CD4-positive, alpha-beta T cell (primary cell): ENCODE results near the gene DVL1. TPM values are rescaled to one million over a fixed set of nuclear protein-coding genes. Genes with fewer than 3 reads are reported as not detected.

Experiments used
- ATAC-seq: fragments of 200-7000 bp; cut with Tn5 transposase; one replicate; pipeline ENCODE4 v1.10.0; 2022; ENCODE audit warnings: mild to moderate bottlenecking; ENCODE audit not compliant: poor library complexity
- CTCF ChIA-PET: fragments of 350-600 bp; sonication (Branson Sonifier 250); formaldehyde crosslinking; loops from one replicate; lab custom pipeline; 2021; ENCODE audit warnings: antibody characterized with exemption, inconsistent platforms; lab: Charles Lee
- POLR2A ChIA-PET: fragments of 350-600 bp; sonication (Branson Sonifier 250); formaldehyde crosslinking; loops from one replicate; lab custom pipeline; 2021; ENCODE audit warnings: antibody characterized with exemption, inconsistent platforms; lab: Charles Lee
- DNase-seq, 14 experiments: peaks; one replicate each; pipeline ENCODE4 v3.0.0-alpha.2; 2013 to 2020; ENCODE audit warnings: mixed read lengths in 2 of 14
- H3K27ac ChIP-seq, 2 donors: one replicate each; pipeline versions ENCODE4 v1.5.1 to v1.7.0; 2013; ENCODE audit warnings: low read length in 2 of 2, low read depth in 1 of 2, mild to moderate bottlenecking in 1 of 2
- H3K27me3 ChIP-seq, 2 experiments: 1 replicate in 1 of 2; 2 replicates in 1 of 2; pipeline versions ENCODE4 v1.6.1 to v1.7.0; 2013; ENCODE audit warnings: low read length in 2 of 2, control low read depth in 1 of 2, mild to moderate bottlenecking in 1 of 2, moderate library complexity in 1 of 2; ENCODE audit not compliant: insufficient read depth in 2 of 2, control insufficient read depth in 1 of 2
- H3K36me3 ChIP-seq: one replicate; pipeline ENCODE4 v1.6.1; 2013; ENCODE audit warnings: low read length, control low read depth; ENCODE audit not compliant: insufficient read depth
- H3K4me1 ChIP-seq: one replicate; pipeline ENCODE4 v1.6.1; 2013; ENCODE audit warnings: low read length, control low read depth; ENCODE audit not compliant: insufficient read depth
- H3K4me3 ChIP-seq: one replicate; pipeline ENCODE4 v1.5.1; 2013; ENCODE audit warnings: mild to moderate bottlenecking, low read length, moderate library complexity
- H3K9me3 ChIP-seq, 2 experiments: 1 replicate in 1 of 2; 2 replicates in 1 of 2; pipeline versions ENCODE4 v1.6.1 to v1.7.0; 2013; ENCODE audit warnings: low read length in 2 of 2, mild to moderate bottlenecking in 2 of 2, control low read depth in 1 of 2, moderate library complexity in 1 of 2; ENCODE audit not compliant: control insufficient read depth in 1 of 2, insufficient read depth in 1 of 2
- H3K27ac Mint-ChIP-seq: one replicate; pipeline ENCODE4 v1.8.0; 2020; ENCODE audit warnings: mixed read lengths
- H3K27me3 Mint-ChIP-seq: one replicate; pipeline ENCODE4 v1.8.0; 2021; ENCODE audit warnings: mixed read lengths
- H3K36me3 Mint-ChIP-seq: one replicate; pipeline ENCODE4 v1.8.0; 2021; ENCODE audit warnings: low read depth, mixed read lengths
- H3K4me1 Mint-ChIP-seq: one replicate; pipeline ENCODE4 v1.8.0; 2021; ENCODE audit warnings: low read depth, mixed read lengths
- H3K4me3 Mint-ChIP-seq: one replicate; pipeline ENCODE4 v1.8.0; 2020; ENCODE audit warnings: mild to moderate bottlenecking, mixed read lengths
- H3K9me3 Mint-ChIP-seq: one replicate; pipeline ENCODE4 v1.8.0; 2020; ENCODE audit warnings: mixed read lengths
- CTCF ChIP-seq: fragments of 200-600 bp; IDR thresholded peaks from one replicate; pipeline ENCODE4 v1.8.0; 2022; ENCODE audit warnings: antibody characterized with exemption, mild to moderate bottlenecking
- intact Hi-C, 2 experiments: fragments of 100-400 bp; cut with DNase I in 1 of 2; cut with micrococcal nuclease in 1 of 2; formaldehyde crosslinking; loops; one replicate each; pipeline versions ENCODE4 v1.15.1 to v1.9.0; 2023 to 2025; cut with DNase I, micrococcal nuclease
- total RNA-seq, 174 experiments: library from RNA in 2 of 174; stranded (reverse) in 2 of 174; gene quantifications; one replicate each; pipeline ENCODE4 v1.2.3 and lab custom pipeline; 2021 to 2026

Gene DVL1
- total RNA-seq, 2 experiments from 2014 or later = 44.9 to 45.5 TPM

GRCh38 chr1:1390675-1391074, 41.5 kb upstream of the DVL1 start:
- no peak overlapping the region for H3K27ac ChIP-seq
- H3K9me3 ChIP-seq = no peaks in the 10 kb centered on the region
- H3K27me3 Mint-ChIP-seq = no peaks in the 10 kb centered on the region
- ChIA-PET CTCF (interaction anchor here (0.6 to 2.5 kb wide), 2 partner anchors 9 to 13 kb away, joined by 3 to 5 read pairs; partner anchors contain the start of gene CCNL2), POLR2A (interaction anchor here (4.2 kb wide), 1 partner anchor 9 kb away, joined by 21 read pairs; the partner anchor contains the start of gene CCNL2)
- peaks cover 97% of the 10 kb centered on the region for H3K36me3 Mint-ChIP-seq
- ATAC-seq (no peak), DNase-seq (no peak)
- peaks cover 99% of the 10 kb centered on the region for H3K36me3 ChIP-seq
- no peak for TF ChIP-seq CTCF
- H3K4me1 Mint-ChIP-seq = peaks cover 16% of the 10 kb centered on the region
- H3K27ac Mint-ChIP-seq = no peak overlapping the region
- peaks cover 5% of the 10 kb centered on the region for H3K4me1 ChIP-seq
- intact Hi-C loops = no loop called here
- no peaks in the 10 kb centered on the region for H3K27me3 ChIP-seq
- H3K9me3 Mint-ChIP-seq = no peaks in the 10 kb centered on the region
- H3K4me3 ChIP-seq = no peak overlapping the region
- H3K4me3 Mint-ChIP-seq = no peak overlapping the region

GRCh38 chr1:1388078-1388472, 38.9 kb upstream of the DVL1 start:
- ATAC-seq (no peak), DNase-seq (no peak)
- no peak for TF ChIP-seq CTCF
- Mint-ChIP-seq H3K4me1 (peaks cover 7% of the 10 kb centered on the region), H3K9me3 (no peaks in the 10 kb centered on the region), H3K4me3 (no peak overlapping the region), H3K27me3 (no peaks in the 10 kb centered on the region), H3K27ac (no peak overlapping the region), H3K36me3 (peaks cover 73% of the 10 kb centered on the region)
- ChIA-PET CTCF (no interaction called here), POLR2A (interaction anchor here (1.0 to 4.2 kb wide), 2 partner anchors 12 kb away, joined by 3 to 21 read pairs; partner anchors contain the start of gene CCNL2)
- Histone ChIP-seq H3K4me1 (peaks cover 2% of the 10 kb centered on the region), H3K9me3 (no peaks in the 10 kb centered on the region), H3K36me3 (peaks cover 74% of the 10 kb centered on the region), H3K4me3 (no peak overlapping the region), H3K27me3 (no peaks in the 10 kb centered on the region), H3K27ac (no peak overlapping the region)
- intact Hi-C loops = no loop called here

- Mint-ChIP-seq H3K36me3 (peaks cover 66% of the 10 kb centered on the region), H3K4me1 (peaks cover 2% of the 10 kb centered on the region), H3K4me3 (no peak overlapping the region), H3K9me3 (no peaks in the 10 kb centered on the region), H3K27ac (no peak overlapping the region), H3K27me3 (no peaks in the 10 kb centered on the region)
- TF ChIP-seq CTCF = no peak
- no peak for DNase-seq
- ATAC-seq = no peak
- intact Hi-C loops = loop anchor here in 1 of 2 experiments (1.0 kb wide), 1 partner anchor 10 kb away; no protein-coding TSS in a partner anchor
- Histone ChIP-seq H3K4me3 (no peak overlapping the region), H3K36me3 (peaks cover 68% of the 10 kb centered on the region), H3K27me3 (no peaks in the 10 kb centered on the region), H3K27ac (no peak overlapping the region), H3K9me3 (no peaks in the 10 kb centered on the region), H3K4me1 (no peaks in the 10 kb centered on the region)
- POLR2A ChIA-PET = interaction anchor here (1.0 to 4.2 kb wide), 4 partner anchors 11 to 12 kb away, joined by 3 to 21 read pairs (median 4); partner anchors contain the start of genes AURKAIP1 and CCNL2
- CTCF ChIA-PET = no interaction called here
Observed at GRCh38 chr1:1387098-1388077, 38.2 kb upstream of the DVL1 start.
